ENCODE results near the gene SHC2. TPM values are rescaled to one million over a fixed set of nuclear protein-coding genes. Genes with fewer than 3 reads are reported as not detected.

SHC2 gene
- total RNA-seq, 1 donor from 2014 or later, result 29.7 TPM

DNA sequence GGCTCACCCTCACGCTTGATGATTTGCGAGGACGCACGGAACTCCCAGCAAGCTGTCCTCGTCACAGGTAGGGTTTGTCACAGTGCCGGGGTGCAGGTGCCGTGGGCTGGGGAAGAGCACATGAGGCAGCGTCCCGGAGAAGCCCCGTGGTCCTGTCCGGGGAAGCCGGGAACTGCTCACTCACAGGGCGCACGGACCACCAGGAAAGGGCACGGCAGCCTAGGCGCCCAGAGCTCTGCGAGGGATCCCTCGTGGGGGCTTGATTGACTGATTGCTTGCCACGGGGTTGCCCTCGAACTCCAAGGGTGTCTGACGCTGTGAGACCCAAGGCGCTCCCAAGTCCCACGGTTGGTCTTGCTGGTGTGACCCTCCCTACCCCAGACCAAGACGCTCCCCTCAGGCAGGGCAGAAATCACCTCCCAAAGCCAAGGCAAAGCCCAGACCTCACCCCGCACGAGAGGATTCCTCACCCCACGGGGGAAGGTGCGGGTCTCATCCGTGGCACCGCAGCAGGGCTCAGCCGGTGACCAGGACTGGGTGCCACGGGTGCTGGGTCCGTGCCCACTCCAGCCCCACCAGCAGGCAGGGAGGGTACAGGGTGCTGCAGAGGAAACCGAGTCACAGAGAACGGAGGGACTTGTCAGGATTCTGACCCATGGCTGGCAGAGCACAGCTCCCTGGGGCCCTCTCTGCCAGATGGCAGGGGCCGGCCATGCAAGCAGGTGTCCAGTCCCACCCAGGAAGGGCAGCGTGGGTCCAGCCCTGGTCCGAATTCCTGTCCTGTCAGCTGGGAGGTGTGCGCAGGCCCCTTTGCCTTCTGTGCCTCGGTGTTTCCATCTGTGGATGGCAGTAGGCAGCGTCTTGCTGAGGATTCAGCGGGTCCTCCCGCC lies 59.6 kb downstream of the SHC2 start:
- H3K27ac ChIP-seq (ENCODE audit: low read depth, low read length), result no peak overlapping the region
- no peaks in the 10 kb centered on the region for H3K79me2 ChIP-seq (ENCODE audit: insufficient read depth, low read length)
- H3K27me3 ChIP-seq (ENCODE audit: insufficient read depth, low read length), result no peaks in the 10 kb centered on the region
- no peak for FAIRE-seq
- TF ChIP-seq EZH2 (IDR thresholded peaks at IDR 0.05; ENCODE audit: insufficient read depth, low read length), result no peak
- no peak overlapping the region for H2AFZ ChIP-seq (ENCODE audit: low read depth, low read length)
- no peaks in the 10 kb centered on the region for H3K36me3 ChIP-seq (ENCODE audit: insufficient read depth, low read length)
- DNase-seq (ENCODE audit: low read depth), result no peak
- no peaks in the 10 kb centered on the region for H3K9me3 ChIP-seq (ENCODE audit: insufficient read depth, low read depth, low read length)
- peaks cover 12% of the 10 kb centered on the region for H3K27me3 Mint-ChIP-seq (ENCODE audit: low read depth, unreplicated experiment)
- H3K4me1 ChIP-seq (ENCODE audit: insufficient read depth, low read length), result no peaks in the 10 kb centered on the region
- no peak overlapping the region for H3K4me3 ChIP-seq (ENCODE audit: insufficient read depth, low read depth, low read length)
- H3K27ac Mint-ChIP-seq (ENCODE audit: unreplicated experiment), result no peak overlapping the region
- H4K20me1 ChIP-seq (ENCODE audit: insufficient read depth, low read length), result no peaks in the 10 kb centered on the region
- H3K4me2 ChIP-seq (ENCODE audit: low read length), result no peak overlapping the region
- no peaks in the 10 kb centered on the region for H3K36me3 Mint-ChIP-seq (ENCODE audit: low read depth, unreplicated experiment)
- no peaks in the 10 kb centered on the region for H3K4me1 Mint-ChIP-seq (ENCODE audit: low read depth, unreplicated experiment)
- peaks cover 9% of the 10 kb centered on the region for H3K9me3 Mint-ChIP-seq (ENCODE audit: unreplicated experiment)
- no peak overlapping the region for H3K9ac ChIP-seq (ENCODE audit: low read length)
- H3K4me3 Mint-ChIP-seq (ENCODE audit: unreplicated experiment), result no peak overlapping the region

DNA sequence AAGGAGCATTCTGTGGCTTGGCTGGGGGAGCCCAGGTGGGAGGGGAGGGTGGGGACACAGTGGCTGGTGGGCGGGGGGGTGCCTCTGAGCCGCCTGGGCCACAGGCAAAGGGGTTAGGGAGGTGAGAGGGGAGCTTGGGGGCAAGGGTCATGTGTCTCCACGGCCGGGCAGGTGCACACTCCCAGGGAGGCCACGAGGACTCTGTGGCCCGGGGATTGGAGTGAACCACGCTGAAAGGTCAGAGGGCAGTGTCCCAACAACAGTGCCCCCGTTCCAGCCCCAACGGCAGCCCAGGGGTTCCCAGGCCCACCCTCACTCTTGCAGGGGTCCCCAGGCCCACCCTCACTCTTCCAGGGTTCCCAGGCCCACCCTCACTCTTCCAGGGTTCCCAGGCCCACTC lies 61.5 kb downstream of the SHC2 start:
- peaks cover 14% of the 10 kb centered on the region for H3K9me3 Mint-ChIP-seq (ENCODE audit: unreplicated experiment)
- no peaks in the 10 kb centered on the region for H3K4me1 Mint-ChIP-seq (ENCODE audit: low read depth, unreplicated experiment)
- DNase-seq (ENCODE audit: low read depth) (no peak), FAIRE-seq (no peak)
- peaks cover 14% of the 10 kb centered on the region for H3K27me3 Mint-ChIP-seq (ENCODE audit: low read depth, unreplicated experiment)
- no peak overlapping the region for H2AFZ ChIP-seq (ENCODE audit: low read depth, low read length)
- H3K4me3 ChIP-seq (ENCODE audit: insufficient read depth, low read depth, low read length), result no peak overlapping the region
- no peaks in the 10 kb centered on the region for H3K79me2 ChIP-seq (ENCODE audit: insufficient read depth, low read length)
- no peaks in the 10 kb centered on the region for H3K27me3 ChIP-seq (ENCODE audit: insufficient read depth, low read length)
- no peaks in the 10 kb centered on the region for H3K36me3 ChIP-seq (ENCODE audit: insufficient read depth, low read length)
- peaks cover 5% of the 10 kb centered on the region for H3K9me3 ChIP-seq (ENCODE audit: insufficient read depth, low read depth, low read length)
- no peak overlapping the region for H3K27ac ChIP-seq (ENCODE audit: low read depth, low read length)
- no peak overlapping the region for H3K9ac ChIP-seq (ENCODE audit: low read length)
- no peak for TF ChIP-seq EZH2 (IDR thresholded peaks at IDR 0.05; ENCODE audit: insufficient read depth, low read length)
- TF ChIP-seq, protein P1, sequence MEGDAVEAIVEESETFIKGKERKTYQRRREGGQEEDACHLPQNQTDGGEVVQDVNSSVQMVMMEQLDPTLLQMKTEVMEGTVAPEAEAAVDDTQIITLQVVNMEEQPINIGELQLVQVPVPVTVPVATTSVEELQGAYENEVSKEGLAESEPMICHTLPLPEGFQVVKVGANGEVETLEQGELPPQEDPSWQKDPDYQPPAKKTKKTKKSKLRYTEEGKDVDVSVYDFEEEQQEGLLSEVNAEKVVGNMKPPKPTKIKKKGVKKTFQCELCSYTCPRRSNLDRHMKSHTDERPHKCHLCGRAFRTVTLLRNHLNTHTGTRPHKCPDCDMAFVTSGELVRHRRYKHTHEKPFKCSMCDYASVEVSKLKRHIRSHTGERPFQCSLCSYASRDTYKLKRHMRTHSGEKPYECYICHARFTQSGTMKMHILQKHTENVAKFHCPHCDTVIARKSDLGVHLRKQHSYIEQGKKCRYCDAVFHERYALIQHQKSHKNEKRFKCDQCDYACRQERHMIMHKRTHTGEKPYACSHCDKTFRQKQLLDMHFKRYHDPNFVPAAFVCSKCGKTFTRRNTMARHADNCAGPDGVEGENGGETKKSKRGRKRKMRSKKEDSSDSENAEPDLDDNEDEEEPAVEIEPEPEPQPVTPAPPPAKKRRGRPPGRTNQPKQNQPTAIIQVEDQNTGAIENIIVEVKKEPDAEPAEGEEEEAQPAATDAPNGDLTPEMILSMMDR (IDR thresholded peaks at IDR 0.05; ENCODE audit: insufficient read depth, low read depth, low read length), result no peak
- peaks cover 3% of the 10 kb centered on the region for H3K36me3 Mint-ChIP-seq (ENCODE audit: low read depth, unreplicated experiment)
- no peaks in the 10 kb centered on the region for H3K4me1 ChIP-seq (ENCODE audit: insufficient read depth, low read length)
- no peak overlapping the region for H3K27ac Mint-ChIP-seq (ENCODE audit: unreplicated experiment)
- no peak overlapping the region for H3K4me2 ChIP-seq (ENCODE audit: low read length)
- H4K20me1 ChIP-seq (ENCODE audit: insufficient read depth, low read length), result no peaks in the 10 kb centered on the region
- H3K4me3 Mint-ChIP-seq (ENCODE audit: unreplicated experiment), result no peak overlapping the region

- no peak overlapping the region for H3K9ac ChIP-seq (ENCODE audit: low read length)
- DNase-seq (ENCODE audit: low read depth) (no peak), FAIRE-seq (no peak)
These were observed 62.1 kb downstream of the SHC2 start for GRCh38 chr19:398719-399118.

More at GRCh38 chr19:398719-399118, 62.1 kb downstream of the SHC2 start:
- Histone ChIP-seq H3K4me3 (ENCODE audit: insufficient read depth, low read depth, low read length) (no peak overlapping the region), H3K4me2 (ENCODE audit: low read length) (no peak overlapping the region), H3K79me2 (ENCODE audit: insufficient read depth, low read length) (no peaks in the 10 kb centered on the region), H3K27ac (ENCODE audit: low read depth, low read length) (no peak overlapping the region), H3K27me3 (ENCODE audit: insufficient read depth, low read length) (no peaks in the 10 kb centered on the region), H4K20me1 (ENCODE audit: insufficient read depth, low read length) (no peaks in the 10 kb centered on the region), H3K36me3 (ENCODE audit: insufficient read depth, low read length) (no peaks in the 10 kb centered on the region), H2AFZ (ENCODE audit: low read depth, low read length) (no peak overlapping the region), H3K9me3 (ENCODE audit: insufficient read depth, low read depth, low read length) (peaks cover 5% of the 10 kb centered on the region), H3K4me1 (ENCODE audit: insufficient read depth, low read length) (no peaks in the 10 kb centered on the region)
- peaks cover 14% of the 10 kb centered on the region for H3K27me3 Mint-ChIP-seq (ENCODE audit: low read depth, unreplicated experiment)
- peaks cover 3% of the 10 kb centered on the region for H3K36me3 Mint-ChIP-seq (ENCODE audit: low read depth, unreplicated experiment)
- peaks cover 14% of the 10 kb centered on the region for H3K9me3 Mint-ChIP-seq (ENCODE audit: unreplicated experiment)
- no peaks in the 10 kb centered on the region for H3K4me1 Mint-ChIP-seq (ENCODE audit: low read depth, unreplicated experiment)
- H3K4me3 Mint-ChIP-seq (ENCODE audit: unreplicated experiment), result no peak overlapping the region
- H3K27ac Mint-ChIP-seq (ENCODE audit: unreplicated experiment), result no peak overlapping the region
- TF ChIP-seq, protein P1 (IDR thresholded peaks at IDR 0.05; ENCODE audit: insufficient read depth, low read depth, low read length), result no peak
- TF ChIP-seq EZH2 (IDR thresholded peaks at IDR 0.05; ENCODE audit: insufficient read depth, low read length), result no peak
